Measurements from ENCODE around the gene GLDN. TPM values are rescaled to one million over a fixed set of nuclear protein-coding genes. Genes with fewer than 3 reads are reported as not detected.

GLDN gene
- polyA plus RNA-seq (2011; rRNA removed) (0.21 and 0.37 TPM in 2 replicates), polyA minus RNA-seq (2011; rRNA and poly(A)+ RNA removed) (0.43 and 0.46 TPM in 2 replicates)

GRCh38 chr15:51341366-51342226 lies at the start of gene GLDN:
Gene GLDN (plus strand): TSS chr15:51341655. CDS start chr15:51341685, 30 bp downstream.
- DNase-seq (ENCODE audit: low read depth): no peak
- CTCF ChIA-PET: interaction anchor here (1.0 kb wide), 1 partner anchor 39 kb away, joined by 3 read pairs; no protein-coding TSS in a partner anchor
- Histone ChIP-seq H3K27me3 (ENCODE audit: control insufficient read depth, insufficient read depth, low read length) (peaks cover 11% of the 10 kb centered on the region), H3K36me3 (ENCODE audit: control insufficient read depth, insufficient read depth, low read length) (no peaks in the 10 kb centered on the region), H3K4me3 (ENCODE audit: low read depth, low read length) (peak within 1 kb of the TSS; percentile 23)
- TF ChIP-seq CTCF (IDR thresholded peaks at IDR 0.05; ENCODE audit: insufficient read depth, low read depth, low read length): no peak
- POLR2A ChIA-PET: no interaction called here

- DNase-seq (ENCODE audit: low read depth): no peak
- H3K36me3 ChIP-seq (ENCODE audit: control insufficient read depth, insufficient read depth, low read length): no peaks in the 10 kb centered on the region
- CTCF ChIA-PET: interaction anchor here (0.7 to 2.9 kb wide), 7 partner anchors 10 to 135 kb away, joined by 3 to 9 read pairs (median 4); no protein-coding TSS in a partner anchor
- TF ChIP-seq CTCF (IDR thresholded peaks at IDR 0.05; ENCODE audit: insufficient read depth, low read depth, low read length): no peak
- peaks cover 3% of the 10 kb centered on the region; the same call in 1 of the 2 replicates for H3K27me3 ChIP-seq (ENCODE audit: control insufficient read depth, insufficient read depth, low read length)
- H3K4me3 ChIP-seq (ENCODE audit: low read depth, low read length): no peak overlapping the region
- POLR2A ChIA-PET: interaction anchor here (0.6 kb wide), 1 partner anchor 23 kb away, joined by 8 read pairs; no protein-coding TSS in a partner anchor
These were observed 42.8 kb upstream of the GLDN start for GRCh38 chr15:51298620-51299019.

- Histone ChIP-seq H3K36me3 (ENCODE audit: control insufficient read depth, insufficient read depth, low read length) (no peaks in the 10 kb centered on the region), H3K27me3 (ENCODE audit: control insufficient read depth, insufficient read depth, low read length) (peaks cover 3% of the 10 kb centered on the region; the same call in 1 of the 2 replicates), H3K4me3 (ENCODE audit: low read depth, low read length) (no peak overlapping the region)
- DNase-seq (ENCODE audit: low read depth): no peak
- ChIA-PET CTCF (interaction anchor here (1.0 to 2.9 kb wide), 5 partner anchors 11 to 103 kb away, joined by 3 to 9 read pairs (median 3); no protein-coding TSS in a partner anchor), POLR2A (interaction anchor here (0.6 kb wide), 1 partner anchor 23 kb away, joined by 8 read pairs; no protein-coding TSS in a partner anchor)
- TF ChIP-seq CTCF (IDR thresholded peaks at IDR 0.05; ENCODE audit: insufficient read depth, low read depth, low read length): no peak
These were observed 42.1 kb upstream of the GLDN start for GRCh38 chr15:51299187-51300015.

GRCh38 chr15:51302480-51302879 lies 39.0 kb upstream of the GLDN start:
- CTCF ChIA-PET: interaction anchor here (1.5 to 1.6 kb wide), 2 partner anchors 21 to 79 kb away, joined by 3 to 4 read pairs; no protein-coding TSS in a partner anchor
- POLR2A ChIA-PET: no interaction called here
- H3K36me3 ChIP-seq (ENCODE audit: control insufficient read depth, insufficient read depth, low read length): no peaks in the 10 kb centered on the region

More at GRCh38 chr15:51302480-51302879, 39.0 kb upstream of the GLDN start:
- Histone ChIP-seq H3K4me3 (ENCODE audit: low read depth, low read length) (no peak overlapping the region), H3K27me3 (ENCODE audit: control insufficient read depth, insufficient read depth, low read length) (peaks cover 3% of the 10 kb centered on the region; the same call in 1 of the 2 replicates)
- no peak for DNase-seq (ENCODE audit: low read depth)
- no peak for TF ChIP-seq CTCF (IDR thresholded peaks at IDR 0.05; ENCODE audit: insufficient read depth, low read depth, low read length)
